ENCODE data around the gene ELF5. TPM values are rescaled to one million over a fixed set of nuclear protein-coding genes. Genes with fewer than 3 reads are reported as not detected.

The ELF5 gene
- total RNA-seq, 4 donors from 2014 or later = not detected

DNA sequence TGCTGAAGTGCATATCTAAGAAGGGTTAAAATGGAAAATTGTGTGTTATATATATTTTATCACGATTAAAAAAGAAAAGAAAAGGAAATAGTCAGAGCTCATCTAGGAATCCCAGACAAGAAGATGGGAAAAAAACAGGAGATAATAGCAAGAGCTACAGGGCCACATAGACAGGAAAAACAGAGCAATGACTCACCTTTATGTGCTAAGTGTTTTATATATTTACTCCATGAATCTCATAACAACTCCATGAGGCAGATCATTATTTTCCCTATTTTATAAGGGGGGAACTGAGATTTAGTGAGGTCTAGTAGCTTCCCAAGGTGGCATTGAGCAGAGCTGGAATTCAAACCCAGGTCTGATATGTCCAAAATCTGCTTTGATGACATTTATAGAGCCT lies 18.1 kb upstream of the ELF5 start:
- TF ChIP-seq, protein P1, sequence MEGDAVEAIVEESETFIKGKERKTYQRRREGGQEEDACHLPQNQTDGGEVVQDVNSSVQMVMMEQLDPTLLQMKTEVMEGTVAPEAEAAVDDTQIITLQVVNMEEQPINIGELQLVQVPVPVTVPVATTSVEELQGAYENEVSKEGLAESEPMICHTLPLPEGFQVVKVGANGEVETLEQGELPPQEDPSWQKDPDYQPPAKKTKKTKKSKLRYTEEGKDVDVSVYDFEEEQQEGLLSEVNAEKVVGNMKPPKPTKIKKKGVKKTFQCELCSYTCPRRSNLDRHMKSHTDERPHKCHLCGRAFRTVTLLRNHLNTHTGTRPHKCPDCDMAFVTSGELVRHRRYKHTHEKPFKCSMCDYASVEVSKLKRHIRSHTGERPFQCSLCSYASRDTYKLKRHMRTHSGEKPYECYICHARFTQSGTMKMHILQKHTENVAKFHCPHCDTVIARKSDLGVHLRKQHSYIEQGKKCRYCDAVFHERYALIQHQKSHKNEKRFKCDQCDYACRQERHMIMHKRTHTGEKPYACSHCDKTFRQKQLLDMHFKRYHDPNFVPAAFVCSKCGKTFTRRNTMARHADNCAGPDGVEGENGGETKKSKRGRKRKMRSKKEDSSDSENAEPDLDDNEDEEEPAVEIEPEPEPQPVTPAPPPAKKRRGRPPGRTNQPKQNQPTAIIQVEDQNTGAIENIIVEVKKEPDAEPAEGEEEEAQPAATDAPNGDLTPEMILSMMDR (IDR thresholded peaks at IDR 0.05) = no peak
- DNase-seq (ENCODE audit: low spot score) (no peak), ATAC-seq (ENCODE audit: low FRiP score) (no peak)

DNA sequence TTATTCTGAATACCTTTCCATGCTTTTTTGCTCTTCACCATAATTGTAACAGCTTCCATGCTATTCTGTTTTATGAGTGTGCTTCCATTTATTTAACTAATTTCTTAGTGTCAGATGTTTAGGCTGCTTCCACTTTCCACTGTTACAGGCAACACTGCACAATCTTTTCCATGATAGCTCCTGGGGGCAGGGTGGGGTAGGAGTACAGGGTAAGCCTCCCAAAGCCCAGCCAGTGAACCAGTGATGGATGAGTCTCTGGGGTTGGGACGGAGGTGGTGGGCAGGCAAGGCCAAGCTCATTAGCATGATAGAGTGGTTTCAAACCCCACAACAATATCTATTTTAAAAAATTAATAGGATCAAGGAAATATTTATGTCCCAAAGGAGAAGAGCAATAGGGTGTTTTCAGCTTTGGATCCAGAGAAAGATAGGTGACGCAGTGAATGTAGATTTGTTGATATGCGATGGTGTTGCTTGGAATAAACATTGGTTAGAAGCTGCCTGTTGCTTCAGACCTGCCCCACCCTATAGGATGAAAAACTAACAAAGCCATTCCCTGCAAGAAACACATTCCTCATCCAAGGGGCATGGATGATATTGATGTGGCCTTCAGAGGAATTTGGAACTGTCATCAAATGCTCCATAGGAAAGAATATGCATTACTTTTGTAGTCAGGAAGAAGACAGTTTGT lies 17.1 kb upstream of the ELF5 start:
- TF ChIP-seq, protein P1 (IDR thresholded peaks at IDR 0.05) = no peak
- ATAC-seq (ENCODE audit: low FRiP score) (no peak), DNase-seq (ENCODE audit: low spot score) (no peak)

DNA sequence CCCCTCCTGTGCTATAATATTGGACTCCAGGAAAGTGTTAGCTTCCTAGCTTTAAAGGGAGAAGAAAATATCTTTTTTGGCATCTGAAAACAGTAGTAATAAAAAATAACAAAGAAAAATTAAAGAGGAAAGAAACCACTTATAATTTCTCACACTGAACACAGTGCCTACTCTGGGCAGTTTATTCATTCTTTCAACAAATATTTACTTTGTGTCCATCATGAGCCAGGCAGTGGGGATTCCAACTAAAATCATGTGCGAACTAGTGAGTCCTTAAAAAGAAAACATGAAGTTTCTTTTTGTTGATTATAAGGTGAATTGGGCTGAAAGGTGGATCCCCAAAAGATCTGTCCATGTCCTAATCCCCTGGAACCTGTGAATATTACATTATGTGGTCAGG lies 16.0 kb upstream of the ELF5 start:
- DNase-seq (ENCODE audit: low spot score) (no peak), ATAC-seq (ENCODE audit: low FRiP score) (no peak)
- TF ChIP-seq, protein P1 (IDR thresholded peaks at IDR 0.05) = no peak

DNA sequence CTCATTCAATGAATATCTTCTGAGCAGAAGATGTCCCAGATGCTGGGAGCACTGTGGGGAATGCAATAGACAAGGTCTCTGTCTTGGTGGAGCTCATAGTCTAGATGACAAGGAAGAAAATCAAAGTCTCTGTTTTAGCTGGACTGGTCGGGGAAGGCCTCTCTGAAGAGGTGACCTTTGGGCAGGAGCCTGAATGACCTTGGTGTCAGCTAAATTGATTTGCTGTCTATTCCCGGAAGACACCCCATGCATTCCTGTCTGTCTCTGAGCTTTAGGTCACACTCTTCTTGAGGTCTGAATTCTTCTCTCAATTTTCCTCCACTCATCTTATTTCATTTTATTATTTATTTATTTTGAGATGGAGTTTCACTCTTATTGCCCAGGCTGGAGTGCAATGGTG lies 14.5 kb upstream of the ELF5 start:
- ATAC-seq (ENCODE audit: low FRiP score) (no peak), DNase-seq (ENCODE audit: low spot score) (no peak)
- TF ChIP-seq, protein P1 (IDR thresholded peaks at IDR 0.05) = no peak

DNA sequence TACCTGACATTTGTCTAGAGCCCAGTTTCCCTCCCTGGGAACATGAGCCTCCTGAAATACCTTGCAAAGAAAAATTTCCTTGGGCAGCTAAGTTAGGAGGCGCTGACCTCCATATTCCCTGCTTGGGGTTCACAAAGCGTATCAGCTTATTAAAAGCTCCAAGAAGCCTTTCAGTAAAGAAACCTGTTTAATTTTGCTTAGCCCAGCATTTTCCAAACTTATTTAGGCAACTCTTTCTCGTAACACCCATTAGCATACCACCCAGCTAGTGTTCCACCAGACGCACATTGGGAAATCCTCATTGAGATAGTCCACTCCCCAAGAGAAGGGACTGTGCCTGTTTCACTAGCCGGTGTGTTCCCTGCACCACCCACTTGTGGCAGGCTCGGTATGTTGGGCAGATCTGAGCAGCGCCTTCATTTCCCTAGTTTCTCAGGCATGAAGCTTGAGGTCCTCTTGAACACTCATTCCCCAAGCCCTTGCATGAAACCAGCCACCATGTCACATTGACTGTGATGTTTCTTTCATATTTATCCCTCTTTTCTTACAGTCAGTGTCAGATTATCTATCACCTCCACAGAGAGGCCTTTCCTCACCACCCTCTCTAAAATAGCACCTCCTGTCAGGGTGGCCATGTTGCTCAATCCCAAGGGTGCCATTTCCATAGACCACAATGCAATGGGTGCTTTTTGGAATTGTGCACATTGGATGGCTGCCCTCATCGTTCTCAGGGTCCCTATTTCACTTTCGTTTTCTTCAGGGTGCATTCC lies 12.5 kb upstream of the ELF5 start:
- TF ChIP-seq, protein P1 (IDR thresholded peaks at IDR 0.05) = no peak
- DNase-seq (ENCODE audit: low spot score) (no peak), ATAC-seq (ENCODE audit: low FRiP score) (no peak)

DNA sequence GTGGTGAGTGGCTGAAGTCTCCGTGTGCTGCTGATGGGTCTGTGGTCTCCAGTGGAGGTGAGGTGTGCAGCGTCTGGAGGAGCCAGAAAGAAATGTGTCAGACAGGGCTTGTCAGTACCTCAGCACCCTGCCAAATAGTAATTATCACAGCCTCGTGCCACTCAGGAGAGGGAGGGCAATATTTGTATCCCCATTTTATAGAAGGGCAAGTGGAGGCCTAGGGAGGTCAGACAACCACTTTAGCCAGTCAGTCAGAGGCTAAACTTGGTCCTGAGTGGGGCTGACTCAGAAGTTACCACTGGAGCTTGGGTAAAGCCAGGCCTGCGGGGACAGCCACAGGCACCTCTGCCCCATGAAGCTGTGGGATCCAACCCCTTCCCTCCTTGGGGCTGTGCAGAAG lies 11.5 kb upstream of the ELF5 start:
- no peak for ATAC-seq (ENCODE audit: low FRiP score)
- TF ChIP-seq, protein P1 (IDR thresholded peaks at IDR 0.05) = no peak
- no peak for DNase-seq (ENCODE audit: low spot score)

DNA sequence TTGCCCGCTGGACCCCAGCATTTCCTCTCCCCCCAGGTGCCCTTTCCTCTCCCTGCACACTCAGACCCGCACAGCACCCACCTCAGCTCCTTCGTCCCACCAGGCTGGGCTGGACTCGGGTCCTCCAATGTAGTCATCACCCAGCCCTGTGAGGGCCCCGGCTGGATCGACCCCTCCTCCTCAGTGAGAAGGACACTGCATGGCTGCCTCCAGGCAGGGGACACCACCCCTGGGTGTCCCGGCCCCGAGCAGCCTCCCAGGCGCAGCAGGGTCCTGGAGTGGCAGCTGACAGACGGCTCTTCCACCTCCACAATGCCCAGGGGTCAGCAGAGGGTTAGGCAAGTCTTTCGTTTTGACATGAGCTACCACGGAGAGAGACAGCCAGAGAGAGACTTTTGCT lies 11.1 kb upstream of the ELF5 start:
- ATAC-seq (ENCODE audit: low FRiP score) = no peak
- no peak for DNase-seq (ENCODE audit: low spot score)
- TF ChIP-seq, protein P1 (IDR thresholded peaks at IDR 0.05) = no peak

Measured in omental fat pad (tissue), 4 donors.